ENCODE results near the gene FLT1. TPM values are rescaled to one million over a fixed set of nuclear protein-coding genes. Genes with fewer than 3 reads are reported as not detected.
A peak's percentile ranks its signal among the peaks of the same experiment; 100 is the strongest.

Gene FLT1
- total RNA-seq, 1 donor from 2014 or later, result 0.60 TPM

- H3K27ac Mint-ChIP-seq (ENCODE audit: unreplicated experiment), result no peak overlapping the region
- no peaks in the 10 kb centered on the region for H3K9me3 Mint-ChIP-seq (ENCODE audit: low read depth)
- no peaks in the 10 kb centered on the region for H3K4me1 Mint-ChIP-seq (ENCODE audit: low read depth)
- no peak for DNase-seq (ENCODE audit: low spot score)
- H3K36me3 Mint-ChIP-seq (ENCODE audit: low read depth), result no peaks in the 10 kb centered on the region
- H3K27me3 Mint-ChIP-seq (ENCODE audit: low read depth), result peaks cover 27% of the 10 kb centered on the region
- no peak for TF ChIP-seq CTCF (IDR thresholded peaks at IDR 0.05)
- no peak overlapping the region for H3K4me3 Mint-ChIP-seq (ENCODE audit: unreplicated experiment)
Observed at GRCh38 chr13:28488376-28489005, 6.4 kb downstream of the FLT1 start.

GRCh38 chr13:28485996-28486543, 8.9 kb downstream of the FLT1 start:
- Mint-ChIP-seq H3K4me3 (ENCODE audit: unreplicated experiment) (no peak overlapping the region), H3K27ac (ENCODE audit: unreplicated experiment) (no peak overlapping the region), H3K27me3 (ENCODE audit: low read depth) (peaks cover 18% of the 10 kb centered on the region), H3K9me3 (ENCODE audit: low read depth) (no peaks in the 10 kb centered on the region), H3K36me3 (ENCODE audit: low read depth) (no peaks in the 10 kb centered on the region), H3K4me1 (ENCODE audit: low read depth) (no peaks in the 10 kb centered on the region)
- DNase-seq (ENCODE audit: low spot score), result no peak
- TF ChIP-seq CTCF (IDR thresholded peaks at IDR 0.05), result no peak

- Mint-ChIP-seq H3K4me1 (ENCODE audit: low read depth) (no peaks in the 10 kb centered on the region), H3K27me3 (ENCODE audit: low read depth) (peaks cover 14% of the 10 kb centered on the region), H3K36me3 (ENCODE audit: low read depth) (no peaks in the 10 kb centered on the region), H3K4me3 (ENCODE audit: unreplicated experiment) (no peak overlapping the region), H3K27ac (ENCODE audit: unreplicated experiment) (no peak overlapping the region), H3K9me3 (ENCODE audit: low read depth) (no peaks in the 10 kb centered on the region)
- TF ChIP-seq CTCF (IDR thresholded peaks at IDR 0.05), result no peak
- no peak for DNase-seq (ENCODE audit: low spot score)
Observed at GRCh38 chr13:28485551-28485950, 9.4 kb downstream of the FLT1 start.

- H3K27ac Mint-ChIP-seq (ENCODE audit: unreplicated experiment), result no peak overlapping the region
- H3K27me3 Mint-ChIP-seq (ENCODE audit: low read depth), result peaks cover 11% of the 10 kb centered on the region
- no peaks in the 10 kb centered on the region for H3K36me3 Mint-ChIP-seq (ENCODE audit: low read depth)
- TF ChIP-seq CTCF (IDR thresholded peaks at IDR 0.05), result no peak
- no peak overlapping the region for H3K4me3 Mint-ChIP-seq (ENCODE audit: unreplicated experiment)
- H3K4me1 Mint-ChIP-seq (ENCODE audit: low read depth), result no peaks in the 10 kb centered on the region
- DNase-seq (ENCODE audit: low spot score), result no peak
- no peaks in the 10 kb centered on the region for H3K9me3 Mint-ChIP-seq (ENCODE audit: low read depth)
Observed at GRCh38 chr13:28485097-28485496, 9.8 kb downstream of the FLT1 start.

GRCh38 chr13:28483313-28483931, 11.5 kb downstream of the FLT1 start:
- H3K27me3 Mint-ChIP-seq (ENCODE audit: low read depth), result peaks cover 2% of the 10 kb centered on the region
- H3K27ac Mint-ChIP-seq (ENCODE audit: unreplicated experiment), result no peak overlapping the region
- H3K4me3 Mint-ChIP-seq (ENCODE audit: unreplicated experiment), result no peak overlapping the region
- DNase-seq (ENCODE audit: low spot score), result no peak
- no peaks in the 10 kb centered on the region for H3K9me3 Mint-ChIP-seq (ENCODE audit: low read depth)
- peaks cover 8% of the 10 kb centered on the region for H3K4me1 Mint-ChIP-seq (ENCODE audit: low read depth)
- TF ChIP-seq CTCF (IDR thresholded peaks at IDR 0.05), result peak; percentile 59
- no peaks in the 10 kb centered on the region for H3K36me3 Mint-ChIP-seq (ENCODE audit: low read depth)

Measured in chondrocyte (in vitro differentiated cells).